H9 (cell line): ENCODE data around the gene ALMS1. TPM values are rescaled to one million over a fixed set of nuclear protein-coding genes. Genes with fewer than 3 reads are reported as not detected.
"Not testable (repeated sequence)": the region's sequence is repeated elsewhere in the genome, so short reads cannot be mapped to it uniquely, and the experiment has no call there.

Experiments used
- DNase-seq: peaks from one replicate; pipeline ENCODE4 v3.0.0-alpha.2; 2017
- H2AFZ ChIP-seq: one replicate; pipeline ENCODE4 v1.6.1; 2013; ENCODE audit warnings: mild to moderate bottlenecking, low read length, control low read depth, moderate library complexity
- H2AK5ac ChIP-seq: 2 replicates; pipeline ENCODE4 v1.6.1; 2013; ENCODE audit warnings: low read length, control low read depth, mixed read lengths; ENCODE audit not compliant: insufficient read length
- H2BK120ac ChIP-seq: one replicate; pipeline ENCODE4 v1.6.1; 2013; ENCODE audit warnings: low read depth, mild to moderate bottlenecking, low read length, control low read depth, inconsistent platforms; ENCODE audit not compliant: poor library complexity, severe bottlenecking
- H2BK12ac ChIP-seq: 2 replicates; pipeline ENCODE4 v1.6.1; 2013; ENCODE audit warnings: low read length, control low read depth, mixed read lengths, low read depth; ENCODE audit not compliant: insufficient read length
- H2BK15ac ChIP-seq: 2 replicates; pipeline ENCODE4 v1.6.1; 2013; ENCODE audit warnings: low read depth, low read length, control low read depth
- H2BK20ac ChIP-seq: one replicate; pipeline ENCODE4 v1.6.1; 2013; ENCODE audit warnings: low read depth, mild to moderate bottlenecking, low read length, control low read depth, inconsistent platforms; ENCODE audit not compliant: poor library complexity, severe bottlenecking
- H2BK5ac ChIP-seq: 2 replicates; pipeline ENCODE4 v1.6.1; 2013; ENCODE audit warnings: low read length, control low read depth, mixed read lengths; ENCODE audit not compliant: insufficient read length
- H3K14ac ChIP-seq: 2 replicates; pipeline ENCODE4 v1.6.1; 2013; ENCODE audit warnings: low read length, control low read depth; ENCODE audit not compliant: insufficient read depth
- H3K18ac ChIP-seq: 2 replicates; pipeline ENCODE4 v1.6.1; 2013; ENCODE audit warnings: low read depth, mild to moderate bottlenecking, mixed read lengths, low read length, control low read depth; ENCODE audit not compliant: insufficient read length
- H3K23ac ChIP-seq: 2 replicates; pipeline ENCODE4 v1.6.1; 2013; ENCODE audit warnings: low read length, control low read depth, mixed read lengths, low read depth; ENCODE audit not compliant: insufficient read length
- H3K23me2 ChIP-seq: 2 replicates; pipeline ENCODE4 v1.6.1; 2013; ENCODE audit warnings: low read depth, mild to moderate bottlenecking, mixed read lengths, low read length, control low read depth; ENCODE audit not compliant: insufficient read length, poor library complexity, severe bottlenecking
- H3K27ac ChIP-seq: 2 replicates; pipeline ENCODE4 v1.5.1; 2013; ENCODE audit warnings: low read length, control low read depth, mixed read lengths, low read depth; ENCODE audit not compliant: insufficient read length
- H3K27me3 ChIP-seq: 2 replicates; pipeline ENCODE4 v1.6.1; 2013; ENCODE audit warnings: low read length, control low read depth, inconsistent platforms; ENCODE audit not compliant: insufficient read depth
- H3K4ac ChIP-seq: 2 replicates; pipeline ENCODE4 v1.6.1; 2013; ENCODE audit warnings: low read depth, mild to moderate bottlenecking, control low read depth, inconsistent platforms, low read length, moderate library complexity
- H3K4me1 ChIP-seq: 2 replicates; pipeline ENCODE4 v1.6.1; 2013; ENCODE audit warnings: low read length, control low read depth, inconsistent platforms; ENCODE audit not compliant: insufficient read depth
- H3K4me2 ChIP-seq: 2 replicates; pipeline ENCODE4 v1.6.1; 2013; ENCODE audit warnings: low read length, control low read depth, mixed read lengths; ENCODE audit not compliant: insufficient read length, insufficient read depth
- H3K56ac ChIP-seq: 2 replicates; pipeline ENCODE4 v1.6.1; 2013; ENCODE audit warnings: low read depth, mild to moderate bottlenecking, mixed read lengths, low read length, control low read depth; ENCODE audit not compliant: insufficient read length
- H3K79me1 ChIP-seq: 2 replicates; pipeline ENCODE4 v1.6.1; 2013; ENCODE audit warnings: low read depth, mild to moderate bottlenecking, moderate library complexity, low read length, control low read depth, inconsistent platforms; ENCODE audit not compliant: insufficient read depth, poor library complexity, severe bottlenecking
- H3K79me2 ChIP-seq: 2 replicates; pipeline ENCODE4 v1.6.1; 2013; ENCODE audit warnings: low read length, control low read depth, inconsistent platforms; ENCODE audit not compliant: insufficient read depth
- H3K9ac ChIP-seq: 2 replicates; pipeline ENCODE4 v1.6.1; 2013; ENCODE audit warnings: low read length, control low read depth, mixed read lengths; ENCODE audit not compliant: insufficient read length; ENCODE audit errors: extremely low read depth
- H3K9me3 ChIP-seq: one replicate; pipeline ENCODE4 v1.6.1; 2013; ENCODE audit warnings: low read depth, low read length, inconsistent platforms; ENCODE audit not compliant: control insufficient read depth
- H3T11ph ChIP-seq: one replicate; pipeline ENCODE4 v1.6.1; 2013; ENCODE audit warnings: mild to moderate bottlenecking, low read length, control low read depth, inconsistent platforms
- H4K20me1 ChIP-seq: one replicate; pipeline ENCODE4 v1.6.1; 2013; ENCODE audit not compliant: control insufficient read depth, insufficient read length, insufficient read depth
- H4K5ac ChIP-seq: 2 replicates; pipeline ENCODE4 v1.6.1; 2013; ENCODE audit warnings: low read depth, mild to moderate bottlenecking, mixed read lengths, low read length, control low read depth; ENCODE audit not compliant: insufficient read length
- H4K8ac ChIP-seq: replicated peaks from 2 replicates; pipeline ENCODE4 v1.6.1; 2013; ENCODE audit warnings: low read length, control low read depth, mixed read lengths, low read depth; ENCODE audit not compliant: insufficient read length
- H4K91ac ChIP-seq: 2 replicates; pipeline ENCODE4 v1.6.1; 2013; ENCODE audit warnings: low read depth, mild to moderate bottlenecking, moderate library complexity, mixed read lengths, low read length, control low read depth; ENCODE audit not compliant: insufficient read length
- H3K27ac Mint-ChIP-seq, 3 experiments: 2 replicates in 2 of 3; 3 replicates in 1 of 3; pipeline ENCODE4 v1.8.0; 2020 to 2021; ENCODE audit warnings: mixed read lengths in 3 of 3, mild to moderate bottlenecking in 1 of 3, moderate library complexity in 1 of 3
- H3K27me3 Mint-ChIP-seq: 2 replicates; pipeline ENCODE4 v1.8.0; 2021; ENCODE audit warnings: low read depth, mild to moderate bottlenecking, moderate library complexity, mixed read lengths
- H3K36me3 Mint-ChIP-seq, 3 experiments: 2 replicates in 2 of 3; 3 replicates in 1 of 3; pipeline ENCODE4 v1.8.0; 2020 to 2021; ENCODE audit warnings: low read depth in 3 of 3, mixed read lengths in 3 of 3; ENCODE audit not compliant: insufficient read depth in 1 of 3
- H3K4me1 Mint-ChIP-seq, 2 experiments: 2 replicates each; pipeline ENCODE4 v1.8.0; 2020; ENCODE audit warnings: mixed read lengths in 2 of 2
- H3K4me3 Mint-ChIP-seq, 2 experiments: 2 replicates in 1 of 2; 3 replicates in 1 of 2; pipeline ENCODE4 v1.8.0; 2020 to 2021; ENCODE audit warnings: mild to moderate bottlenecking in 2 of 2, mixed read lengths in 2 of 2, moderate library complexity in 1 of 2
- H3K9me3 Mint-ChIP-seq, 2 experiments: 2 replicates in 1 of 2; 3 replicates in 1 of 2; pipeline ENCODE4 v1.8.0; 2020; ENCODE audit warnings: mild to moderate bottlenecking in 2 of 2, mixed read lengths in 2 of 2, moderate library complexity in 1 of 2
- WGBS: extraction: QIAGEN DNeasy Blood & Tissue Kit; methylation state at CpG from one replicate; pipeline ENCODE4 v1.1.7; 2013; ENCODE audit warnings: missing lambda C conversion rate, low lambda C conversion rate, mixed read lengths; ENCODE audit not compliant: insufficient read length; ENCODE audit errors: extremely low coverage; 5-methylcytosine and 5-hydroxymethylcytosine counted together
- total RNA-seq: library from RNA; stranded (reverse); gene quantifications from 2 replicates; pipeline ENCODE4 v1.2.1, GENCODE V29; 2021

The ALMS1 gene
- total RNA-seq, 1 experiment from 2014 or later: 36.2 TPM

- H3K4ac ChIP-seq, H3K9me3 Mint-ChIP-seq, H3K27ac ChIP-seq, H3T11ph ChIP-seq, H3K36me3 Mint-ChIP-seq, H3K79me1 ChIP-seq, H2AK5ac ChIP-seq, H3K4me1 Mint-ChIP-seq, H3K27me3 Mint-ChIP-seq, H2BK12ac ChIP-seq, H3K4me1 ChIP-seq, H2BK5ac ChIP-seq, H3K9me3 ChIP-seq, H3K9ac ChIP-seq, H4K91ac ChIP-seq, H2BK120ac ChIP-seq, H4K5ac ChIP-seq, H3K79me2 ChIP-seq, DNase-seq, H2BK15ac ChIP-seq, H3K23ac ChIP-seq, H2BK20ac ChIP-seq, H3K27ac Mint-ChIP-seq, H3K27me3 ChIP-seq, H3K56ac ChIP-seq, H3K4me2 ChIP-seq, H3K18ac ChIP-seq, H3K23me2 ChIP-seq, H3K14ac ChIP-seq, H3K4me3 Mint-ChIP-seq, H4K8ac ChIP-seq, H2AFZ ChIP-seq, H4K20me1 ChIP-seq: not testable (repeated sequence)
- no CpG with 5 or more reads among the region's 2 CpGs for WGBS
Measured at GRCh38 chr2:73628493-73628892, 242.9 kb downstream of the ALMS1 start.
